SU-DHL-6 (cell line): ENCODE results near the gene SCAMP2.

Experiments used
- H2AFZ ChIP-seq: fragments of 200-600 bp; sonication (generic); 2 replicates; pipeline ENCODE4 v1.6.1; 2014; ENCODE audit warnings: low read depth, mild to moderate bottlenecking, moderate library complexity, mixed read lengths, antibody characterized with exemption, low read length; ENCODE audit not compliant: severe bottlenecking
- H3F3A ChIP-seq: fragments of 200-600 bp; shearing (Covaris generic); 2 replicates; pipeline ENCODE4 v1.6.0; 2016; ENCODE audit warnings: antibody characterized with exemption, mild to moderate bottlenecking; ENCODE audit not compliant: insufficient read depth
- H3K27ac ChIP-seq: fragments of 200-600 bp; sonication (generic); 2 replicates; pipeline ENCODE4 v1.5.1; 2016; ENCODE audit warnings: low read depth, mild to moderate bottlenecking, low read length, moderate library complexity, mixed read lengths
- H3K27me3 ChIP-seq: fragments of 200-600 bp; sonication (generic), shearing (Covaris generic); 2 replicates; pipeline ENCODE4 v1.6.0; 2014; ENCODE audit warnings: mild to moderate bottlenecking, low read length
- H3K36me3 ChIP-seq: fragments of 200-600 bp; sonication (generic); 2 replicates; pipeline ENCODE4 v1.6.1; 2014; ENCODE audit warnings: mild to moderate bottlenecking, low read length, mixed read lengths
- H3K4me2 ChIP-seq: fragments of 300-600, 200-600 bp; shearing (Covaris generic), sonication (generic); 2 replicates; pipeline ENCODE4 v1.6.0; 2014; ENCODE audit warnings: low read length, low read depth, mild to moderate bottlenecking; ENCODE audit not compliant: poor library complexity, severe bottlenecking
- H3K4me3 ChIP-seq: fragments of 200-600 bp; sonication (generic); 2 replicates; pipeline ENCODE4 v1.5.1; 2014; ENCODE audit warnings: antibody characterized with exemption, low read length, mild to moderate bottlenecking, mixed read lengths; ENCODE audit not compliant: insufficient read depth, poor library complexity, severe bottlenecking
- H3K79me2 ChIP-seq: fragments of 200-600 bp; sonication (generic); 2 replicates; pipeline ENCODE4 v1.6.1; 2014; ENCODE audit warnings: mild to moderate bottlenecking, low read length, moderate library complexity; ENCODE audit not compliant: insufficient read depth
- H3K9ac ChIP-seq: fragments of 200-600 bp; sonication (generic); 2 replicates; pipeline ENCODE4 v1.7.0; 2014; ENCODE audit warnings: mild to moderate bottlenecking, low read length
- H3K9me2 ChIP-seq: fragments of 200-600 bp; sonication (generic); replicated peaks from 2 replicates; pipeline ENCODE4 v1.6.1; 2014; ENCODE audit warnings: low read length; ENCODE audit not compliant: insufficient read depth
- H3K9me3 ChIP-seq: fragments of 200-600 bp; sonication (generic); 2 replicates; pipeline ENCODE4 v1.6.1; 2014; ENCODE audit warnings: low read length, mixed read lengths; ENCODE audit not compliant: insufficient read depth
- H4K20me1 ChIP-seq: fragments of 200-600 bp; sonication (generic); 2 replicates; pipeline ENCODE4 v1.6.1; 2014; ENCODE audit warnings: low read depth, mild to moderate bottlenecking, antibody characterized with exemption, low read length, moderate library complexity, mixed read lengths
- EZH2phosphoT487 ChIP-seq: fragments of 200-600 bp; sonication (generic), shearing (Covaris generic); conservative IDR thresholded peaks from 2 replicates; pipeline ENCODE4 v1.6.1; 2018; ENCODE audit warnings: mild to moderate bottlenecking, antibody characterized with exemption, low read length, moderate library complexity, mixed read lengths
- TF ChIP-seq, protein P1 (sequence below): fragments of 200-600 bp; sonication (generic); IDR thresholded peaks from one replicate; pipeline ENCODE4 v1.5.1; 2017; ENCODE audit warnings: antibody characterized with exemption, mild to moderate bottlenecking, low read length, moderate library complexity; ENCODE audit not compliant: insufficient read depth, poor library complexity, severe bottlenecking

The SCAMP2 gene

DNA sequence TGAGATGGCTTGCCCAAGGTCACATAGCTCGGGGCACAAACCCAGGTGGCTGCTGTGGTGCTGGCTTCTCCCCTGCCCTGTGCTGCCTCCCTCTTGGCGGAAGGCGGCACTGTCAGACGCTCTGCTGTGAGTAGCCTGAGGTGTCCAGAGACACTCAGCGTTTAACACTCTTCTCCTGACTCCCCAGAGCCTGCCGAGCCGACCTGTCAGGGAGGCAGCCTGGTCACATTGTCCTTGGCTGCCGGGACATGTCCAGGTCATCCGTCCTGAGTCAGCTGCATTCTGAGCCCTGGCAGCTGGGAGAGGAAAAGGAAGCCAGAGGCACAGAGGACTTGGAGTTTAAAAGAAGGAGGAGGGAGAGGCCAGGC is 55.8 kb downstream of the SCAMP2 start:
- no peak overlapping the region for H3K27ac ChIP-seq

GRCh38 chr15:74816624-74817369 is 56.4 kb downstream of the SCAMP2 start:
- Histone ChIP-seq H3K27me3 (no peaks in the 10 kb centered on the region), H4K20me1 (no peaks in the 10 kb centered on the region), H3K9me3 (no peaks in the 10 kb centered on the region), H3K4me3 (no peak overlapping the region), H3K4me2 (no peak overlapping the region), H3K79me2 (no peaks in the 10 kb centered on the region), H3K9me2 (no peaks in the 10 kb centered on the region), H3F3A (no peaks in the 10 kb centered on the region), H3K36me3 (no peaks in the 10 kb centered on the region), H3K27ac (no peak overlapping the region), H3K9ac (no peak overlapping the region), H2AFZ (no peak overlapping the region)
- no peak for TF ChIP-seq EZH2phosphoT487
- TF ChIP-seq, protein P1, sequence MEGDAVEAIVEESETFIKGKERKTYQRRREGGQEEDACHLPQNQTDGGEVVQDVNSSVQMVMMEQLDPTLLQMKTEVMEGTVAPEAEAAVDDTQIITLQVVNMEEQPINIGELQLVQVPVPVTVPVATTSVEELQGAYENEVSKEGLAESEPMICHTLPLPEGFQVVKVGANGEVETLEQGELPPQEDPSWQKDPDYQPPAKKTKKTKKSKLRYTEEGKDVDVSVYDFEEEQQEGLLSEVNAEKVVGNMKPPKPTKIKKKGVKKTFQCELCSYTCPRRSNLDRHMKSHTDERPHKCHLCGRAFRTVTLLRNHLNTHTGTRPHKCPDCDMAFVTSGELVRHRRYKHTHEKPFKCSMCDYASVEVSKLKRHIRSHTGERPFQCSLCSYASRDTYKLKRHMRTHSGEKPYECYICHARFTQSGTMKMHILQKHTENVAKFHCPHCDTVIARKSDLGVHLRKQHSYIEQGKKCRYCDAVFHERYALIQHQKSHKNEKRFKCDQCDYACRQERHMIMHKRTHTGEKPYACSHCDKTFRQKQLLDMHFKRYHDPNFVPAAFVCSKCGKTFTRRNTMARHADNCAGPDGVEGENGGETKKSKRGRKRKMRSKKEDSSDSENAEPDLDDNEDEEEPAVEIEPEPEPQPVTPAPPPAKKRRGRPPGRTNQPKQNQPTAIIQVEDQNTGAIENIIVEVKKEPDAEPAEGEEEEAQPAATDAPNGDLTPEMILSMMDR, result no peak

More for the DNA sequence above, 55.8 kb downstream of the SCAMP2 start:
- Histone ChIP-seq H2AFZ (no peak overlapping the region), H3K9ac (no peak overlapping the region), H3K27me3 (no peaks in the 10 kb centered on the region), H3K9me2 (no peaks in the 10 kb centered on the region), H3K36me3 (no peaks in the 10 kb centered on the region), H3K9me3 (no peaks in the 10 kb centered on the region), H3K79me2 (no peaks in the 10 kb centered on the region), H3F3A (no peaks in the 10 kb centered on the region), H3K4me3 (no peak overlapping the region), H3K4me2 (no peak overlapping the region), H4K20me1 (no peaks in the 10 kb centered on the region)
- no peak for TF ChIP-seq EZH2phosphoT487
- TF ChIP-seq, protein P1, result no peak

DNA sequence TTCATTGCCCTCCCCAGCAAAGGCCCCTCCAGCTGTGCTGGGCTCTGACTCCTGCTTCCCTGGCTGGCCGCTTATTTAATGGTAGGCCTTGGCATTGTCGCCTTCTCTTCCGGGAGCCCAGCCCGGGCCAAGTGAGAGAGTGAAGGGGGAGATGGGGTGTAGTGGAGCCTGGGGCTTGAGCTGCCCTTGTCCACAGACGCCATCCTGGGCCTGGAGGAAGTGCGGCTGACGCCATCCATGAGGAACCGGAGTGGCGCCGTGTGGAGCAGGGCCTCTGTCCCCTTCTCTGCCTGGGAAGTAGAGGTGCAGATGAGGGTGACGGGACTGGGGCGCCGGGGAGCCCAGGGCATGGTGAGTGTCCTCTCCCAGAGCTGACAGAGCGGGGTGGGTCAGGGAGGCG is 57.2 kb downstream of the SCAMP2 start:
- no peaks in the 10 kb centered on the region for H3K27me3 ChIP-seq
- no peaks in the 10 kb centered on the region for H4K20me1 ChIP-seq
- no peaks in the 10 kb centered on the region for H3K79me2 ChIP-seq
- no peak overlapping the region for H3K9ac ChIP-seq
- no peak overlapping the region for H3K4me3 ChIP-seq
- H3K27ac ChIP-seq, result no peak overlapping the region
- H2AFZ ChIP-seq, result no peak overlapping the region
- H3F3A ChIP-seq, result no peaks in the 10 kb centered on the region
- TF ChIP-seq, protein P1, result no peak
- no peak for TF ChIP-seq EZH2phosphoT487
- H3K9me2 ChIP-seq, result no peaks in the 10 kb centered on the region
- no peaks in the 10 kb centered on the region for H3K9me3 ChIP-seq
- H3K4me2 ChIP-seq, result no peak overlapping the region
- no peaks in the 10 kb centered on the region for H3K36me3 ChIP-seq
